HEK293 (cell line): Measurements from ENCODE around the gene GAST.

Source experiments
- CTCF ChIA-PET: fragments of 350-600 bp; formaldehyde crosslinking; extraction: SDS; loops from one replicate; lab custom pipeline; 2021; ENCODE audit warnings: antibody characterized with exemption; lab: Yijun Ruan, JAX
- POLR2A ChIA-PET: fragments of 300-600 bp; formaldehyde crosslinking; extraction: SDS; loops from one replicate; lab custom pipeline; 2020; ENCODE audit warnings: antibody characterized with exemption, inconsistent platforms; lab: Yijun Ruan, JAX
- H3K27ac ChIP-seq: fragments of 200-500 bp; sonication (Bioruptor generic); 2 replicates; pipeline ENCODE4 v1.5.1; 2014; ENCODE audit warnings: low read depth, low read length, control low read depth, inconsistent platforms; ENCODE audit errors: extremely low read depth
- H3K36me3 ChIP-seq, 2 experiments: fragments of 200-500 bp in 1 of 2; sonication (Bioruptor generic) in 1 of 2; 1 replicate in 1 of 2; 2 replicates in 1 of 2; pipeline ENCODE4 v1.5.1; 2014 to 2017; ENCODE audit warnings: inconsistent platforms in 2 of 2, low read length in 2 of 2; ENCODE audit not compliant: control insufficient read depth in 2 of 2, insufficient read depth in 1 of 2
- H3K4me1 ChIP-seq: fragments of 200-500 bp; sonication (Bioruptor generic); 2 replicates; pipeline ENCODE4 v1.5.1; 2014; ENCODE audit warnings: mild to moderate bottlenecking, low read length, inconsistent platforms; ENCODE audit not compliant: control insufficient read depth, insufficient read depth
- H3K4me3 ChIP-seq: 2 replicates; pipeline ENCODE4 v1.5.1; 2011; ENCODE audit warnings: low read depth, mild to moderate bottlenecking, control low read depth, low read length, moderate library complexity
- H3K9me3 ChIP-seq: fragments of 200-500 bp; sonication (Bioruptor generic); 2 replicates; pipeline ENCODE4 v1.5.1; 2014; ENCODE audit warnings: low read depth, low read length, inconsistent platforms; ENCODE audit not compliant: control insufficient read depth, insufficient read depth
- EGR2 ChIP-seq: fragments of 450-650 bp; formaldehyde crosslinking; IDR thresholded peaks from 2 replicates; pipeline ENCODE4 v1.5.1; 2016; ENCODE audit warnings: low read depth, missing biosample characterization, missing genetic modification characterization
- GLIS1 ChIP-seq: fragments of 450-650 bp; formaldehyde crosslinking; IDR thresholded peaks from 2 replicates; pipeline ENCODE4 v1.5.1; 2016; ENCODE audit warnings: missing biosample characterization, missing genetic modification characterization
- PRDM1 ChIP-seq: fragments of 450-650 bp; formaldehyde crosslinking; IDR thresholded peaks from 2 replicates; pipeline ENCODE4; 2016; ENCODE audit warnings: missing biosample characterization, missing genetic modification characterization
- PRDM10 ChIP-seq: fragments of 450-650 bp; formaldehyde crosslinking; IDR thresholded peaks from 2 replicates; pipeline ENCODE4 v1.5.1; 2016; ENCODE audit warnings: missing biosample characterization, missing genetic modification characterization
- SALL2 ChIP-seq: fragments of 450-650 bp; formaldehyde crosslinking; IDR thresholded peaks from 2 replicates; pipeline ENCODE4 v1.5.0; 2017; ENCODE audit warnings: missing biosample characterization, mild to moderate bottlenecking, missing genetic modification characterization, borderline replicate concordance
- ZFHX2 ChIP-seq: fragments of 450-650 bp; formaldehyde crosslinking; conservative IDR thresholded peaks from 2 replicates; pipeline ENCODE4 v1.5.1; 2016; ENCODE audit warnings: missing biosample characterization, missing genetic modification characterization
- ZNF155 ChIP-seq: fragments of 450-650 bp; formaldehyde crosslinking; IDR thresholded peaks from 2 replicates; pipeline ENCODE4 v1.5.1; 2016; ENCODE audit warnings: missing biosample characterization, missing genetic modification characterization
- ZNF214 ChIP-seq: fragments of 450-650 bp; formaldehyde crosslinking; IDR thresholded peaks from 2 replicates; pipeline ENCODE4 v1.5.1; 2017; ENCODE audit warnings: missing biosample characterization, mild to moderate bottlenecking, missing genetic modification characterization, borderline replicate concordance
- TF ChIP-seq, protein P1 (sequence below): fragments of 450-650 bp; formaldehyde crosslinking; IDR thresholded peaks from 2 replicates; pipeline ENCODE4 v1.5.1; 2016; ENCODE audit warnings: missing biosample characterization, missing genetic modification characterization, borderline replicate concordance
- TF ChIP-seq, protein P2 (sequence below): fragments of 450-650 bp; formaldehyde crosslinking; optimal IDR thresholded peaks from 2 replicates; pipeline ENCODE3; 2016; ENCODE audit warnings: missing biosample characterization, mild to moderate bottlenecking, missing genetic modification characterization

GAST gene

GRCh38 chr17:41717408-41718286, 5.5 kb downstream of the GAST start:
- CTCF ChIA-PET: interaction anchor here (0.5 to 2.2 kb wide), 7 partner anchors 9 to 83 kb away, joined by 3 to 12 read pairs (median 5); no protein-coding TSS in a partner anchor

GRCh38 chr17:41718287-41718645, 6.1 kb downstream of the GAST start:
- ChIA-PET CTCF (interaction anchor here (0.6 to 2.2 kb wide), 6 partner anchors 11 to 83 kb away, joined by 3 to 12 read pairs (median 6); no protein-coding TSS in a partner anchor), POLR2A (interaction anchor here (0.6 to 4.4 kb wide), 4 partner anchors 10 to 29 kb away, joined by 4 to 18 read pairs (median 6); partner anchors contain the start of gene EIF1)
- H3K36me3 ChIP-seq: no peaks in the 10 kb centered on the region
- H3K4me1 ChIP-seq: 0 out of 2 replicates have a peak, but pooled peaks cover 4% of the 10 kb centered on the region
- TF ChIP-seq, protein P1, sequence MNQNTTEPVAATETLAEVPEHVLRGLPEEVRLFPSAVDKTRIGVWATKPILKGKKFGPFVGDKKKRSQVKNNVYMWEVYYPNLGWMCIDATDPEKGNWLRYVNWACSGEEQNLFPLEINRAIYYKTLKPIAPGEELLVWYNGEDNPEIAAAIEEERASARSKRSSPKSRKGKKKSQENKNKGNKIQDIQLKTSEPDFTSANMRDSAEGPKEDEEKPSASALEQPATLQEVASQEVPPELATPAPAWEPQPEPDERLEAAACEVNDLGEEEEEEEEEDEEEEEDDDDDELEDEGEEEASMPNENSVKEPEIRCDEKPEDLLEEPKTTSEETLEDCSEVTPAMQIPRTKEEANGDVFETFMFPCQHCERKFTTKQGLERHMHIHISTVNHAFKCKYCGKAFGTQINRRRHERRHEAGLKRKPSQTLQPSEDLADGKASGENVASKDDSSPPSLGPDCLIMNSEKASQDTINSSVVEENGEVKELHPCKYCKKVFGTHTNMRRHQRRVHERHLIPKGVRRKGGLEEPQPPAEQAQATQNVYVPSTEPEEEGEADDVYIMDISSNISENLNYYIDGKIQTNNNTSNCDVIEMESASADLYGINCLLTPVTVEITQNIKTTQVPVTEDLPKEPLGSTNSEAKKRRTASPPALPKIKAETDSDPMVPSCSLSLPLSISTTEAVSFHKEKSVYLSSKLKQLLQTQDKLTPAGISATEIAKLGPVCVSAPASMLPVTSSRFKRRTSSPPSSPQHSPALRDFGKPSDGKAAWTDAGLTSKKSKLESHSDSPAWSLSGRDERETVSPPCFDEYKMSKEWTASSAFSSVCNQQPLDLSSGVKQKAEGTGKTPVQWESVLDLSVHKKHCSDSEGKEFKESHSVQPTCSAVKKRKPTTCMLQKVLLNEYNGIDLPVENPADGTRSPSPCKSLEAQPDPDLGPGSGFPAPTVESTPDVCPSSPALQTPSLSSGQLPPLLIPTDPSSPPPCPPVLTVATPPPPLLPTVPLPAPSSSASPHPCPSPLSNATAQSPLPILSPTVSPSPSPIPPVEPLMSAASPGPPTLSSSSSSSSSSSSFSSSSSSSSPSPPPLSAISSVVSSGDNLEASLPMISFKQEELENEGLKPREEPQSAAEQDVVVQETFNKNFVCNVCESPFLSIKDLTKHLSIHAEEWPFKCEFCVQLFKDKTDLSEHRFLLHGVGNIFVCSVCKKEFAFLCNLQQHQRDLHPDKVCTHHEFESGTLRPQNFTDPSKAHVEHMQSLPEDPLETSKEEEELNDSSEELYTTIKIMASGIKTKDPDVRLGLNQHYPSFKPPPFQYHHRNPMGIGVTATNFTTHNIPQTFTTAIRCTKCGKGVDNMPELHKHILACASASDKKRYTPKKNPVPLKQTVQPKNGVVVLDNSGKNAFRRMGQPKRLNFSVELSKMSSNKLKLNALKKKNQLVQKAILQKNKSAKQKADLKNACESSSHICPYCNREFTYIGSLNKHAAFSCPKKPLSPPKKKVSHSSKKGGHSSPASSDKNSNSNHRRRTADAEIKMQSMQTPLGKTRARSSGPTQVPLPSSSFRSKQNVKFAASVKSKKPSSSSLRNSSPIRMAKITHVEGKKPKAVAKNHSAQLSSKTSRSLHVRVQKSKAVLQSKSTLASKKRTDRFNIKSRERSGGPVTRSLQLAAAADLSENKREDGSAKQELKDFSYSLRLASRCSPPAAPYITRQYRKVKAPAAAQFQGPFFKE (tag by site-specific recombination): no peak
- TF ChIP-seq, protein P2, sequence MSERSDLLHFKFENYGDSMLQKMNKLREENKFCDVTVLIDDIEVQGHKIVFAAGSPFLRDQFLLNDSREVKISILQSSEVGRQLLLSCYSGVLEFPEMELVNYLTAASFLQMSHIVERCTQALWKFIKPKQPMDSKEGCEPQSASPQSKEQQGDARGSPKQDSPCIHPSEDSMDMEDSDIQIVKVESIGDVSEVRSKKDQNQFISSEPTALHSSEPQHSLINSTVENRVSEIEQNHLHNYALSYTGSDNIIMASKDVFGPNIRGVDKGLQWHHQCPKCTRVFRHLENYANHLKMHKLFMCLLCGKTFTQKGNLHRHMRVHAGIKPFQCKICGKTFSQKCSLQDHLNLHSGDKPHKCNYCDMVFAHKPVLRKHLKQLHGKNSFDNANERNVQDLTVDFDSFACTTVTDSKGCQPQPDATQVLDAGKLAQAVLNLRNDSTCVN (tag by site-specific recombination): no peak
- no peak for TF ChIP-seq SALL2
- TF ChIP-seq GLIS1 (tag by site-specific recombination): peak; percentile 36; the same call in 1 of the 2 replicates
- 0 out of 2 replicates have a peak, but pooled peaks have one; percentile 20 for TF ChIP-seq PRDM10 (tag by site-specific recombination)
- 0 out of 2 replicates have a peak, but pooled peaks have one; percentile 32 for TF ChIP-seq EGR2 (tag by site-specific recombination)
- 0 out of 2 replicates have a peak, but pooled peaks have one; percentile 13 for TF ChIP-seq ZFHX2 (tag by site-specific recombination)
- no peaks in the 10 kb centered on the region for H3K9me3 ChIP-seq
- no peak overlapping the region for H3K27ac ChIP-seq
- H3K4me3 ChIP-seq: no peak overlapping the region

More at GRCh38 chr17:41717408-41718286, 5.5 kb downstream of the GAST start:
- TF ChIP-seq PRDM1 (tag by site-specific recombination): peak; percentile 77
- TF ChIP-seq ZNF214 (tag by site-specific recombination): no peak
- TF ChIP-seq ZNF155: no peak
- Histone ChIP-seq H3K36me3 (no peaks in the 10 kb centered on the region), H3K4me1 (0 out of 2 replicates have a peak, but pooled peaks cover 4% of the 10 kb centered on the region), H3K9me3 (no peaks in the 10 kb centered on the region), H3K27ac (no peak overlapping the region), H3K4me3 (no peak overlapping the region)
- POLR2A ChIA-PET: interaction anchor here (0.6 to 4.4 kb wide), 2 partner anchors 11 to 29 kb away, joined by 5 to 18 read pairs; partner anchors contain the start of gene EIF1
